ENCODE measurements around the gene CCDC170.
A peak's percentile ranks its signal among the peaks of the same experiment; 100 is the strongest.

CCDC170 gene

GRCh38 chr6:151478670-151479069, 15.1 kb upstream of the CCDC170 start:
- H3K27me3 Mint-ChIP-seq (ENCODE audit: low read depth), result no peaks in the 10 kb centered on the region
- no peaks in the 10 kb centered on the region for H3K9me3 Mint-ChIP-seq

GRCh38 chr6:151481786-151482185, 12.0 kb upstream of the CCDC170 start:
- H3K4me3 Mint-ChIP-seq, result peak overlapping the region; percentile 48
- peaks cover 5% of the 10 kb centered on the region for H3K9me3 Mint-ChIP-seq
- H3K4me1 Mint-ChIP-seq (ENCODE audit: low read depth), result peaks cover 19% of the 10 kb centered on the region
- H3K27ac Mint-ChIP-seq, result peak overlapping the region; percentile 64
- H3K36me3 Mint-ChIP-seq (ENCODE audit: low read depth), result peaks cover 4% of the 10 kb centered on the region
- no peaks in the 10 kb centered on the region for H3K27me3 Mint-ChIP-seq (ENCODE audit: low read depth)

More at GRCh38 chr6:151478670-151479069, 15.1 kb upstream of the CCDC170 start:
- Mint-ChIP-seq H3K4me3 (no peak overlapping the region), H3K36me3 (ENCODE audit: low read depth) (no peaks in the 10 kb centered on the region), H3K27ac (no peak overlapping the region), H3K4me1 (ENCODE audit: low read depth) (peaks cover 20% of the 10 kb centered on the region)

GRCh38 chr6:151482290-151482689, 11.5 kb upstream of the CCDC170 start:
- peak overlapping the region; percentile 96 for H3K27ac Mint-ChIP-seq
- H3K9me3 Mint-ChIP-seq, result peaks cover 5% of the 10 kb centered on the region
- peak overlapping the region; percentile 79 for H3K4me3 Mint-ChIP-seq
- peaks cover 4% of the 10 kb centered on the region for H3K36me3 Mint-ChIP-seq (ENCODE audit: low read depth)
- no peaks in the 10 kb centered on the region for H3K27me3 Mint-ChIP-seq (ENCODE audit: low read depth)
- peaks cover 19% of the 10 kb centered on the region for H3K4me1 Mint-ChIP-seq (ENCODE audit: low read depth)

- H3K36me3 Mint-ChIP-seq (ENCODE audit: low read depth), result peaks cover 4% of the 10 kb centered on the region
- peaks cover 5% of the 10 kb centered on the region for H3K9me3 Mint-ChIP-seq
- no peak overlapping the region for H3K27ac Mint-ChIP-seq
- peaks cover 19% of the 10 kb centered on the region for H3K4me1 Mint-ChIP-seq (ENCODE audit: low read depth)
- H3K27me3 Mint-ChIP-seq (ENCODE audit: low read depth), result peaks cover 4% of the 10 kb centered on the region
- no peak overlapping the region for H3K4me3 Mint-ChIP-seq
Observed at GRCh38 chr6:151483994-151484393, 9.8 kb upstream of the CCDC170 start.

- Mint-ChIP-seq H3K4me3 (no peak overlapping the region), H3K27ac (no peak overlapping the region), H3K36me3 (ENCODE audit: low read depth) (peaks cover 4% of the 10 kb centered on the region), H3K27me3 (ENCODE audit: low read depth) (peaks cover 29% of the 10 kb centered on the region), H3K9me3 (peaks cover 5% of the 10 kb centered on the region), H3K4me1 (ENCODE audit: low read depth) (peaks cover 5% of the 10 kb centered on the region)
Observed at GRCh38 chr6:151488226-151488625, 5.6 kb upstream of the CCDC170 start.

- peaks cover 13% of the 10 kb centered on the region for H3K4me1 Mint-ChIP-seq (ENCODE audit: low read depth)
- H3K4me3 Mint-ChIP-seq, result no peak overlapping the region
- no peak overlapping the region for H3K27ac Mint-ChIP-seq
- H3K27me3 Mint-ChIP-seq (ENCODE audit: low read depth), result peaks cover 51% of the 10 kb centered on the region
- H3K36me3 Mint-ChIP-seq (ENCODE audit: low read depth), result no peaks in the 10 kb centered on the region
- H3K9me3 Mint-ChIP-seq, result no peaks in the 10 kb centered on the region
Observed at GRCh38 chr6:151490996-151491395, 2.8 kb upstream of the CCDC170 start.

GRCh38 chr6:151493161-151493803, 535 bp upstream of the CCDC170 start:
- peak overlapping the region; percentile 12 for H3K4me3 Mint-ChIP-seq
- no peaks in the 10 kb centered on the region for H3K9me3 Mint-ChIP-seq
- H3K36me3 Mint-ChIP-seq (ENCODE audit: low read depth), result no peaks in the 10 kb centered on the region
- no peak overlapping the region for H3K27ac Mint-ChIP-seq
- peaks cover 14% of the 10 kb centered on the region for H3K4me1 Mint-ChIP-seq (ENCODE audit: low read depth)
- peaks cover 59% of the 10 kb centered on the region for H3K27me3 Mint-ChIP-seq (ENCODE audit: low read depth)

DNA sequence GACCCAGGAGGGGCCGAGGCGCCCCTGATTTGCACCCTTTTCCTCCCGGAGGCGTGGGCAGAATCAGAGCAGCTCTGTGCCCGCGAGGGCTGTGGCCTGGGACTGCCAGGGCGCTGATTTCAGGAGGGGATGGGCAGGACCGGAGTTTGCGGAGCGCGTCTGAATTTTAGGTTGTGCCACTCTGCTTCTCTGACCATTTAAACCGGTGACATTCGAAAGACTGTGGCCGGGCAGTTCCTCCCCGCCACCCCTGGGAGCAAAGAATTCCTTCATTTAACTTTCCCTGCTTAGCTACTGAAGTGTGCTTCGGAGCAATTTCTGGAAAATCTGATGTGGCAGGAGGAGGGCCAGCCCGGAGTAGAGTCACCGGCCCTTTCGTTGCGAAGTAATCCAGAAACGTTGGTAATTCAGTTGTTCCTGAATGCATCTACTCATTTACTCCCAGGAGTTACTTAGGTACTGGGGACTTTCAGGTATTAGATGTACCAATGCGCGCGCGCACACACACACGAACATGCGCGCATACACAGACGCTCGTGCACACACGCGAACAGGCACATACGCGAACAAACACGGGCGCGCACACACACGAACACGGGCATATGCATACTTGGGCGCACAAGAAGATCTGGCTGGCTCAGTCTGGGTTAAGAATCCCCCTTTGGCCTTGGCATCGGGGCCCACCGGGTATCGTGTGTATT, 568 bp downstream of the CCDC170 start:
- Mint-ChIP-seq H3K36me3 (ENCODE audit: low read depth) (no peaks in the 10 kb centered on the region), H3K27me3 (ENCODE audit: low read depth) (peaks cover 52% of the 10 kb centered on the region), H3K4me1 (ENCODE audit: low read depth) (peaks cover 19% of the 10 kb centered on the region), H3K27ac (no peak overlapping the region), H3K4me3 (peak overlapping the region; percentile 73), H3K9me3 (no peaks in the 10 kb centered on the region)

DNA sequence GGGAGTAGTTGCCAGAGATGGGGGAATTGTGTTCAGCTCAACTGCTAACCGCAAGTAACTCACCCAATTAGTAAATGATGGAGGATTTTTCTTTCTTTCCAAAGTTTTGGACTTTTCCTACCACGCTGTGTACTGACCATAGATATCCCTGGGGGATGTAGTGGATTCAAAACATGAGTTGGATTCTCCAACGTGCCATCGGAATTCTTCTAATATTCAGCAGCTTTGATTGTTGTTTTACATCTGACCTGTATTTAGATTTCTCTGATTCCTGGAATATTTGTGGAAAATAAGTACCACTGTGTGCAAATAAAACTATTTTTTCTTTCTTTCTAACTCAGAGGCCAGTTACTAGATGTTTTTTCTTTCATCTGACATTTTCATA, 1.1 kb downstream of the CCDC170 start:
- Mint-ChIP-seq H3K27ac (no peak overlapping the region), H3K4me3 (peak overlapping the region; percentile 73), H3K27me3 (ENCODE audit: low read depth) (peaks cover 52% of the 10 kb centered on the region), H3K36me3 (ENCODE audit: low read depth) (no peaks in the 10 kb centered on the region), H3K9me3 (no peaks in the 10 kb centered on the region), H3K4me1 (ENCODE audit: low read depth) (peaks cover 19% of the 10 kb centered on the region)

DNA sequence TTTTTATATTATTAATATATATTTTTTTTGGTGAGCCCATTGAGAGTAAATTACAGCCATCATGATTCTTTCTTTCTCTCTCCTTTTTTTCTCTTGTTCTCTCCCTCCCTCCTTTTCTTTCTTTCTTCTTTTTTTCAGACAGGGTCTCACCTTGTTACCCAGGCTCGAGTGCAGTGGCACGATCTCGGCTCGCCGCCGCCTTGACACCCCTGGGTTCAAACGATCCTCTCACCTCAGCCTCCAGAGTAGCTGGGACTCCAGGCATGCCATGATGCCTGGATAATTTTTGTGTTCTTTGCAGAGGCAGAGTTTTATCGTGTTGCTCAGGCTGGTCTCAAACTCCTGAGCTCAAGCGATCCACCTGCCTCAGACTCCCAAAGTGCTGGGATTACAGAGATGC, 1.6 kb downstream of the CCDC170 start:
- Mint-ChIP-seq H3K36me3 (ENCODE audit: low read depth) (no peaks in the 10 kb centered on the region), H3K4me1 (ENCODE audit: low read depth) (peaks cover 21% of the 10 kb centered on the region), H3K4me3 (peak overlapping the region; percentile 58), H3K27me3 (ENCODE audit: low read depth) (peaks cover 55% of the 10 kb centered on the region), H3K9me3 (no peaks in the 10 kb centered on the region), H3K27ac (no peak overlapping the region)

DNA sequence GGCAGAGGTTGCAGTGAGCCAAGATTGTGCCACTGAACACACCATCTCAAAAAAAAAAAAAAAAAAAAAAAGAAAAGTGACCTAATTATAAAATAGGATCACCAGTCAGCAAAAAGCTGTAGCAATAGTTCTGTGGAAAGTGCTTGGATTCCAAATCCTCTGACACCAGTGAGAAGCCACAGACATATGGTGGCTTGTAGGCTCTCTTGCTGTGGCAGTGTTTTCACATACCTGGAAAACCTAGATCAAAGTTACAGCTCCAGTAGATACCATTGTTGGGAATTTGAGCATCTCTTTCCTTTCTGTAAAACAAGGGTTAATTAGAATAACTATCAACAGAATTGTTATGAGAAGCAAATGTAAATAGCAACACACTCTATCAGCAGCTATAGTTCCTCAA, 4.1 kb downstream of the CCDC170 start:
- H3K4me3 Mint-ChIP-seq, result no peak overlapping the region
- H3K36me3 Mint-ChIP-seq (ENCODE audit: low read depth), result no peaks in the 10 kb centered on the region
- peaks cover 40% of the 10 kb centered on the region for H3K27me3 Mint-ChIP-seq (ENCODE audit: low read depth)
- no peaks in the 10 kb centered on the region for H3K9me3 Mint-ChIP-seq
- H3K27ac Mint-ChIP-seq, result no peak overlapping the region
- H3K4me1 Mint-ChIP-seq (ENCODE audit: low read depth), result peaks cover 21% of the 10 kb centered on the region

DNA sequence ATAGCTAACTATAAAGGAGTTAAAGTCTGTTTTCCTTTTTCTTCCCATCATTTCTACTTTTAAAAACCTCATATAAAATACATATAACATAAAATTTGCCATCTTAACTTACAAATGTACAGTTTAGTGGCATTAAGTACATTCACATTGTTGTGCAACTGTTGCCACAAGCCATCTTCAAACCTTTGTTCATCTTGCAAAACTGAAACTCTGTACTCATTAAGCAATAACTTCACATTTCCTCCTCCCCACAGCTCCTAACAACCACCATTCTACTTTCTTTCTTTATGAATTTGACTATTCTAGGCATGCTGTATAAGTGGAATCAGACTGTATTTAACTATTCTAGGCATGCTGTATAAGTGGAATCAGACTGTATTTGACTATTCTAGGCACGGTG, 4.5 kb downstream of the CCDC170 start:
- H3K27ac Mint-ChIP-seq, result no peak overlapping the region
- peaks cover 36% of the 10 kb centered on the region for H3K27me3 Mint-ChIP-seq (ENCODE audit: low read depth)
- no peaks in the 10 kb centered on the region for H3K36me3 Mint-ChIP-seq (ENCODE audit: low read depth)
- H3K4me1 Mint-ChIP-seq (ENCODE audit: low read depth), result peaks cover 21% of the 10 kb centered on the region
- H3K9me3 Mint-ChIP-seq, result no peaks in the 10 kb centered on the region
- H3K4me3 Mint-ChIP-seq, result no peak overlapping the region

DNA sequence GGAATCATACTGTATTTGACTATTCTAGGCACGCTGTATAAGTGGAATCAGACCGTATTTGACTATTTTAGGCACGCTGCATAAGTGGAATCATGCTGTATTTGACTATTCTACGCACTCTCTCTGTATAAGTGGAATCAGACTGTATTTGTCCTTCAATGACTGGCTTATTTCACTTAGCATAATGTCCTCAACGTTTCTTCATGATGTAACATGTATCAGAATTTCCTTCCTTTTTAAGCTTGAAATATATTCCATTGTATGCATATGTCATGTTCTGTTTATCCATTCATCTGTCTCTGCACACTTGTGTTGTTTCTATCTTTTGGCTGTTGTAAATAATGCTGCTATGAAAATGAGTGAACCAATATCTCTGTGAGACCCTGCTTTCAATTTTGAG, 5.7 kb downstream of the CCDC170 start:
- H3K4me1 Mint-ChIP-seq (ENCODE audit: low read depth), result peaks cover 18% of the 10 kb centered on the region
- H3K4me3 Mint-ChIP-seq, result no peak overlapping the region
- H3K27me3 Mint-ChIP-seq (ENCODE audit: low read depth), result peaks cover 29% of the 10 kb centered on the region
- H3K36me3 Mint-ChIP-seq (ENCODE audit: low read depth), result no peaks in the 10 kb centered on the region
- H3K27ac Mint-ChIP-seq, result no peak overlapping the region
- no peaks in the 10 kb centered on the region for H3K9me3 Mint-ChIP-seq

DNA sequence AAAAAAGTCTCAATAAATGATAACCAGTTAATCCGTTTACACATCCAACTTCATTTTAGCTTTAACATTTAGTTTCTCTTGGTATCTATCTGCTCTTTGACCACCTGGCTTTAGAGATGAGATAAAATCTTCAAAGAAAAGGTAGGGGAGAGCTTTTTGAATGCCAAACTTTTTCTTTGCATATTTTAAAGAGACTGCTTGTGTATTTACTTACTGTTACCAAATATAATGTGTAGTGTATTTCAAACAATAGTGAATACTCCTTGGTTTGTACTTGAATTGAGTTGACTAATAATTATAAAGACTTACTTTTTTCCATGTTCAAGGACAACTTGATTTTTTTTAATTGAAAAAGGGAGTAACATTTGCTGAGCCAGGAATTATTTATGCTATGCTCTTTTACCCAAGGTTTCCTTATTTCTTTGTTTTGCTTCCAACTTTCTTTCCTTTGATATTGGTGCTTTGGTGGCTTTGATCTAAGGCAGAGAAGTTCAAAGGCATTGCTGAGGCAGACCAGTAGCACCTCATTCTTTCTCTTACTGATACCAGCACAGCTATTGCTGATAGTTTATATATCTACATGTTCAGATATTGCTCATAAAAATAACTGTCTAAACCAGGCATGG, 7.8 kb downstream of the CCDC170 start:
- Mint-ChIP-seq H3K4me3 (no peak overlapping the region), H3K9me3 (no peaks in the 10 kb centered on the region), H3K27me3 (ENCODE audit: low read depth) (peaks cover 9% of the 10 kb centered on the region), H3K27ac (no peak overlapping the region), H3K36me3 (ENCODE audit: low read depth) (no peaks in the 10 kb centered on the region), H3K4me1 (ENCODE audit: low read depth) (peaks cover 8% of the 10 kb centered on the region)

DNA sequence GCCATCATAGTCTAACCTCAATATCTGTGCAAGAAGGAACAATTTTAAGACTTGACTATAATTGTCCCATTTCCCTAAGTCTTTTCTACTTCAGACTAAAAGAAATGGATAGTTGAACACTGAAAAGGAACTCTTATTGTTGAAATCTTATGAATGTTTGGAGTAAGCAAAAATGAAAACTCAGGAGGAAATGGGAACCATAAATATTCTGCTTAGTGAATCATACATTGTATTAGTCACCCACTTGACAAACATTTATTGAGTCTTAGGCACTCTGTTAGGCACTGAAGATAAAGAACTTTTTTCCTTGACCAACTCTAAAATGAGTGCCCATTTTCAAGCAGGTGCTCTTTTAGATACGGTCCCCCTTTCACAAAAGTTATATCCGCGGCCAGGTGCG, 8.7 kb downstream of the CCDC170 start:
- peaks cover 6% of the 10 kb centered on the region for H3K27me3 Mint-ChIP-seq (ENCODE audit: low read depth)
- H3K4me3 Mint-ChIP-seq, result no peak overlapping the region
- H3K27ac Mint-ChIP-seq, result no peak overlapping the region
- H3K9me3 Mint-ChIP-seq, result no peaks in the 10 kb centered on the region
- peaks cover 8% of the 10 kb centered on the region for H3K4me1 Mint-ChIP-seq (ENCODE audit: low read depth)
- no peaks in the 10 kb centered on the region for H3K36me3 Mint-ChIP-seq (ENCODE audit: low read depth)
